RKO (cell line): ENCODE results near the gene NDUFB1.

ENCODE experiments used
- DNase-seq: peaks from one replicate; pipeline ENCODE4 v3.0.0-alpha.2; 2016; ENCODE audit warnings: low spot score

The NDUFB1 gene

DNA sequence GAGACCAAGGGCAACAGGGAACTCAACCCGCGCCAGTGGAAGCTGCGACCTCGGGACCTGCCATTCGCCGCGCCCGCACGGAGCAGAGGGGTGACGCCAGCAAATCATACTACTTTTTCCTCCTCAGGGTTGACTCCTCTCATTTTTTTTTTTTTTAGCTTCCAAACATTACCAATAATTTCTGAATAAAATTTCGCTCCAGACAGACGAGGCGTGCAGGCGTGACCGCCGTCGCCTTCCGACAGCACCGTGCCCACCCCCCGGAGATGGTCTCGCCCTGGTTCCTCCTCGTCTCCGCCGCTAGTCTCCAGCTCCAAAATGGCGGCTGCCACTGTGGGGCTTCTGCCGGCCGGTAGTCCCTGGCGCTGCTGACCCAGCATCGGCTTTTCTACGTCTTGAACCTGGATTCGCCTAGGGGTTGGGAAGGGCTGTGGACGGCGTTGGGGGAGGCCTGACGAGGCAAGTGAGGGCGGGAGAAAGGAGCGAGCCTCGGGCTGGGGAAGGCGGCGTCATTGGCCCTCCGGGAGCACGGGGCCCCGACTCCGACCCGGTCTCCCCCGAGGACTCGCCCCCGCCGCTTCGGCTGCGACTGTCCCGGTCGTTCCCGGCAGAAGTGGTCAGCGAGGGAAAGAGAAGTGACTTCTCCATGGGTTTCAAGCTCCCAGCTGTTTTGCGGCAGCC is at the start of gene NDUFB1, which contains the start of gene CPSF2:
Gene NDUFB1 (minus strand): TSS at position 37 of the 681 bp plus-strand sequence. CDS start 4,069 bp downstream, outside the sequence.
Gene CPSF2 (plus strand): TSS at position 300 of the 681 bp plus-strand sequence. CDS start 9,016 bp downstream, outside the sequence.
- DNase-seq = peak; percentile 79

GRCh38 chr14:92164958-92165357 is 43.5 kb upstream of the NDUFB1 start:
- DNase-seq = no peak

DNA sequence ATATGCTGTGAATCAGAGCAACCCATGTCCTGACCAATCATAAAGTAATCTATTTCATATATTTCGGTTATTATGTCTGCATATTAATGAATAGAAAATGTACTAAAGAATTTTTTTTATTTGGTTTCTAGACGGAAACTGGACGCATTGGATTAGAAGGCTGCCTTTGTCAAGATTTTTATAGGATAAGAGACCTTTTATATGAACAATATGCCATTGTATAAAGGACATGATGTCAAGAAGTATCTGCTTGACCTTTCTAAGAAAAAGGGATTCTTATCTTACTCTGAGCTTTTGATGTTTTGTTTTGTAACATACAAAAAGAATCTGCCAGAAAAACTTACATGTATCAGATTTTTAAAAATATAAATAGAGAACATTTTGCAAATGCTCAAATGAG is 40.0 kb upstream of the NDUFB1 start:
- no peak for DNase-seq

- no peak for DNase-seq
Observed at GRCh38 chr14:92160619-92161018, 39.1 kb upstream of the NDUFB1 start.

GRCh38 chr14:92154283-92154942 is 32.9 kb upstream of the NDUFB1 start:
- DNase-seq = peak; percentile 5

DNA sequence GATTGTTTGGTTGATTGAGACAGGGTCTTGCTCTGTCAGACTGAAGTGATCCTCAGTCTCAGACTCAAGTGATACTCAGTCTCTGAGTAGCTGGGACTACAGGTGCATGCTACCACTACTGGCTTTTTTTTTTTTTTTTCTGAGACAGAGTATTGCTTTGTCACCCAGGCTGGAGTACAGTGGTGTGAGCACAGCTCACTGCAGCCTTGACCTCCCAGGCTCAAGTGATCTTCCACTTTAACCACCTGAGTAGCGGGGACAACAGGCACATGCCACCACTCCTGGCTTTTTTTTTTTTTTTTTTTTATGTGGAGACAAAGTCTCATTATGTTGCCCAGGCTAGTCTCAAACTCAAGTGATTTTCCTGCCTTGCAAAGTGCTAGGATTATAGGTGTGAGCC is 32.1 kb upstream of the NDUFB1 start:
- no peak for DNase-seq

DNA sequence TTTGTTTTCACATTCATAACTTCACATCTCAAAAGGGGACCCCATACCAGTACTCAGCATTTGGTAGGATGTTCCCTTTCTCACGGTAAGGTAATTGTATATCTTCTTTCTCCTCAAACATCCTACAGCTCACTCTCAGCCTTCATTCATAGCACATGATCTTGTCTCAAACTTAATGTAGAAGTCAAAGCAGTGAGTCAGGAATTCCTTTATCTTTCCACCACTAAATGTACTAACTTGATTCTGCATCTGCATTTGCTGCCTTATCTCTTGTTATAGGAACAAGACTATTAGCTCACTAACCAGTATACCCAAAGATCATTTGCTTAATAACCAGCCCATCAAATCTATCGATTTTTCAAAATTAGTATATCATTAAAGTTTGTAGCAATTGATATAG is 23.2 kb upstream of the NDUFB1 start:
- DNase-seq = no peak

- DNase-seq = peak; percentile 34
Observed at GRCh38 chr14:92143962-92144361, 22.5 kb upstream of the NDUFB1 start.

DNA sequence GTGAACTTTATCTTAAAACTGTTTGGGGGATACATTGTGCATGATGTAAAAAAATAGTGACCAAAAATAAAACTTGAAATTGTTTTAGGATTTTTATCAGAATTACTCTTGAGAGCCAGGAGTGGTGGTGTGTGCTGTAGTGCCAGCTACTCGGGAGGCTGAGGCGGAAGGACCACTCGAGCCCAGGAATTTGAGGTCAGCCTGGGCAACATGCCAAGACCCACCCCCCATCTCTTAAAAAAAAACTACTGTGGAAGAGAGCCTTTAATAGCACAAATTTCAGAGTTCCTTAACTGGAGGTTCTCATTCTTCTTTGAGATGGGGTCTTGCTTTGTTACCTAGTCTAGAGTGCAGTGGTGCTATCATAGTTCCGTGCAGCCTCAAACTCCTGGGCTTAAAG is 21.8 kb upstream of the NDUFB1 start:
- no peak for DNase-seq

GRCh38 chr14:92135269-92135668 is 13.8 kb upstream of the NDUFB1 start:
- DNase-seq = peak; percentile 57

- DNase-seq = no peak
Observed at GRCh38 chr14:92134456-92134855, 12.9 kb upstream of the NDUFB1 start.

DNA sequence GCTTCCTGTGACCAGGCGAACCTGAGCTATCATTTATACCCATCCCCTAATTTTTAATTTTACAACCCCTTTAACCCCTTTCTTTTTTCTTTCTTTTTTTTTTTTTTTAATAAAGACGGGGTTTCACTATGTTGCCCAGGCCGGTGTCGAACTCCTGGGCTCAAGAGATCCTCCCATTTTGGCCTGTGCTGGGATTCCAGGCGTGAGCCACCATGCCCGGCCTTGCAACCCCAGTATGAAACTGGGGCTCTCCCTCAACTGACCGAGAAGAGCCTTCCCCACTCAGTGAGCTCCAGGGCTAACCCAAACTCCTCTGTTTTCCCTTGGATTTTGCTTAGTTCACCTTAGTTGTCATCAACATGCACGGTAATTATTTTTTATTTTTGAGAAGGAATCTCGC is 1.3 kb upstream of the NDUFB1 start:
- DNase-seq = peak; percentile 22

GRCh38 chr14:92122351-92122677 is 808 bp upstream of the NDUFB1 start:
- peak; percentile 28 for DNase-seq

DNA sequence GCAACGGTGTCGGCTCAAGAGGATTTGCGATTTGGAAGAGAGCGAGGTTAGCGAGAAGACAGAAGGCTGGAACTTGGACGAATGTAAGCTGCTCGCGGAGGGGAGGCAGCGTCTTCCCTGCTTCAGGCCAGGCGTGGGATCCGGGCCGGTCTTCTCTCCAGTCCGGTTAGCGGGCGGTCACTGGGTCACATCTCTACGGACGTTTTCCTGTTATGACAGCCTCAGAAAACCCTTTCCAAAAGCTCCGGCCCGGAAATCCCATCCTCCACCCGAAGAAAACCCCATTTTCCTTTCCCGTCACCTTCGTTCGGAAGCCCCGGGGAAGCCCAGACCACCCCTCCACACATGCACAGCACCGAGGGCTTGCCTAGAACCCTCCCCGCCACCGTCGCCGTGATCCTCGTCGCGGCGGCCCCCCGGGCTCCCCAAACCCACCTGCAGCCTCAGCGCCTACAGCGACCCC is 268 bp downstream of the NDUFB1 start:
- peak; percentile 22 for DNase-seq

- DNase-seq = no peak
Observed at GRCh38 chr14:92109490-92109889, 12.0 kb downstream of the NDUFB1 start.

DNA sequence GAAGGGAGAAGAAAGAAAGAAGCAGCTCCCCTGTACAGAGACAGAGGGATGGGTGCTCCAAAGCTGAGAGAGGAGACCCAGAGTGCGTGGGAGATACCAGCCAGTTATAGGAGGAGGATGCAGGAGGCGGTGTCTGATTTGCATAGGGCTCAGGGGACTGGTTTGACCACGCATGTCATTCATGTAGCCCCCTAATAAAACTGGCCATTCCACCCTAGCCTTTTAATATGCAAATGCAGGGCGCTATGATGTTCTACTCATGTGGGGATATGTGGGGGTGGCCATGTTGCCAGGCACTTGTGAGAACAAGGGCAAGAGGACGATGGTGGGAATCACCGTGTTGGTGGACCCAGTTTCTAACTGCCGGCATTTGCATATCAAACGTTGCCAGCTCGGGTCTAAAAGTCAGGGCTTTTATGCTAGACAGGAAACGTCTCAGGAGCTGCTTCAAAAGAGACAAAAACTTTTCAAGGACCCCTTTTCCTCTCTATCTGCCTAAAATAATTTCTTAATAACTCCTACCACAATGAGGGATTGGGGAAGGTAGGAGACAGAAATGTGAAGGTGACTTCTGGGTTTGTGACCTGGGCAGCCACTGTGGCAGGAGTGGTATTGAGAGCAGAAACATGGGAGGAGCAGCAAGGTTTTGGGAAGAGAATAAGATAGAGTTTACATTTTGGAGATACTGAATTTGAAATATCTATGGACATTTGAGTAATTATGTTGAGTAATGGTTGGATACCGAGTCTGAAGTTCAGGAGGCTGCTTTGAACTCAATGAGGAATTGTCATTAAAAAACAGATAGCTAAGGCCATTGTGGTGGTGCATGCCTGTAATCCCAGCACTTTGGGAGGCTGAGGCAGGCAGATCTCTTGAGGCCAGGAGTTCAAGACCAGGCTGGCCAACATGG is 12.9 kb downstream of the NDUFB1 start:
- DNase-seq = no peak

- peak; percentile 99 for DNase-seq
Observed at GRCh38 chr14:92106143-92106926, 15.2 kb downstream of the NDUFB1 start, which contains the start of gene ATXN3. TSS of gene ATXN3 (minus strand) at chr14:92106582. CDS start at chr14:92106552, 30 bp downstream.

DNA sequence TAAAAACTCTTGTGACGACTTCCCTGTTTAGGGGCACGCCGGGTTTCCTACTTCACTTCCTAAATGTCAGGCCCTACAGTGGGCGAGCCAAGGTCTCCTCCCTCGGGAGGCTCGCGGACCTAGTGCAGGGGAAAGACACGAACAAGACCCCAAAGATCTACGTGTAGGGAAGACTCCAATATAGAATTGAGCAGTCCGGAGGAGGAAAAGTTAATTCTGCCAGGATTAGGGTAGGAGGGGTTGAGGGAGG is 15.7 kb downstream of the NDUFB1 start:
- DNase-seq = peak; percentile 72

- no peak for DNase-seq
Observed at GRCh38 chr14:92105073-92105892, 16.2 kb downstream of the NDUFB1 start.

DNA sequence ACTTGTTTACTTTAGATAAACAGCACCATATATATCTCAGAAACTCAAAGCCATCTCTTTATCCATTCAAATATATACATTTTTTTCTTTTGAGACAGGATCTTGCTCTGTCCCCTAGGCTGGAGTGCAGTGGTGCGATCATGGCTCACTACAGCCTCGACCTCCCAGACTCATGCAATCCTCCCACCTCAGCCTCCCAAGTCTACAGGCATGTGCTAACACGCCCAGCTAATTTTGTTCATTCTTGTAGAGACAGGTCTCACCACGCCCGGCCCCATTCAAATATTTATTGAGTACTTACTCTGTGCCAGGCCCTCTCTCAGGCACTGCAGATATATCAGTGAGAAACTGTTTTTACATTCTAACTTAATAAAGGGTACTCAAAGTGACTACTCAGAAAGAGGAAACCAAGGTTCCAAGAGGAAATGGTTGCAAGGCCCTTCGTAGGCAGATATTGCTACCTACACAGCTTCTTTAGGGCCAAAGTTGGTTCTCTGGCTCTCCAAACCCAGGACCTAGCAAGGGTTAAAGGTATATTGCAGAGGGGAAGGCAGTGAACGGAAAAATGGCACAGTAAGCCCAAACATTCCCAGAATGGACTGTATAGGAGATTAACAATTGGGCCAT is 18.0 kb downstream of the NDUFB1 start:
- no peak for DNase-seq

GRCh38 chr14:92099802-92100201 is 21.7 kb downstream of the NDUFB1 start:
- no peak for DNase-seq
